Hepatocyte (in vitro differentiated cells): ENCODE results near the gene PCBD1. TPM values are rescaled to one million over a fixed set of nuclear protein-coding genes. Genes with fewer than 3 reads are reported as not detected.

Source experiments
- DNase-seq: peaks from one replicate; pipeline ENCODE4 v3.0.0-alpha.2; 2016; ENCODE audit warnings: low spot score
- H2AFZ ChIP-seq: fragments of 200-600 bp; sonication (generic); 2 replicates; pipeline ENCODE4 v1.6.0; 2016; ENCODE audit warnings: antibody characterized with exemption, mild to moderate bottlenecking
- H3K27ac ChIP-seq: fragments of 200-600 bp; sonication (generic); 2 replicates; pipeline ENCODE4 v1.5.1; 2016; ENCODE audit warnings: mild to moderate bottlenecking
- H3K27me3 ChIP-seq: fragments of 200-600 bp; sonication (generic); 2 replicates; pipeline ENCODE4 v1.6.1; 2016
- H3K36me3 ChIP-seq: fragments of 200-600 bp; sonication (generic); replicated peaks from 2 replicates; pipeline ENCODE4 v1.5.1; 2016; ENCODE audit warnings: low read depth; ENCODE audit not compliant: insufficient read depth
- H3K4me1 ChIP-seq: fragments of 200-600 bp; sonication (generic); 2 replicates; pipeline ENCODE4 v1.5.1; 2016; ENCODE audit warnings: mild to moderate bottlenecking, moderate library complexity; ENCODE audit not compliant: insufficient read depth
- H3K4me2 ChIP-seq: fragments of 200-600 bp; sonication (generic); 2 replicates; pipeline ENCODE4 v1.6.0; 2016
- H3K4me3 ChIP-seq: fragments of 200-600 bp; sonication (generic); 2 replicates; pipeline ENCODE4 v1.5.1; 2016; ENCODE audit warnings: mild to moderate bottlenecking
- H3K79me2 ChIP-seq: fragments of 200-600 bp; sonication (generic); 2 replicates; pipeline ENCODE4 v1.6.0; 2017; ENCODE audit warnings: mild to moderate bottlenecking
- H3K9me2 ChIP-seq: fragments of 200-600 bp; sonication (generic); replicated peaks from 2 replicates; pipeline ENCODE4 v1.6.0; 2017; ENCODE audit warnings: mild to moderate bottlenecking; ENCODE audit not compliant: insufficient read depth
- H3K9me3 ChIP-seq: fragments of 200-600 bp; sonication (generic); 2 replicates; pipeline ENCODE4 v1.5.1; 2016; ENCODE audit warnings: low read depth, mild to moderate bottlenecking
- H4K20me1 ChIP-seq: fragments of 200-600 bp; sonication (generic); 2 replicates; pipeline ENCODE4 v1.6.0; 2016; ENCODE audit warnings: mild to moderate bottlenecking; ENCODE audit not compliant: insufficient read depth, poor library complexity, severe bottlenecking
- EZH2 ChIP-seq: fragments of 200-600 bp; sonication (generic); IDR thresholded peaks from 2 replicates; pipeline ENCODE4 v1.6.1; 2016; ENCODE audit warnings: antibody characterized with exemption, mild to moderate bottlenecking, borderline replicate concordance
- EZH2phosphoT487 ChIP-seq: fragments of 200-600 bp; sonication (generic); IDR thresholded peaks from one replicate; pipeline ENCODE4 v1.6.1; 2018; ENCODE audit warnings: antibody characterized with exemption, mild to moderate bottlenecking, low read depth, moderate library complexity; ENCODE audit not compliant: unreplicated experiment, severe bottlenecking
- WGBS: methylation state at CpG from one replicate; pipeline ENCODE4 v1.1.6; 2016; ENCODE audit warnings: low lambda C conversion rate; ENCODE audit errors: missing lambda C conversion rate; 5-methylcytosine and 5-hydroxymethylcytosine counted together
- polyA plus RNA-seq: library from polyadenylated mRNA; unstranded; fragments of >200 nt; fragmentation: Nextera tagmentation; extraction: Ambion mirVana; gene quantifications from 2 replicates; pipeline ENCODE4 v1.2.1, GENCODE V29; 2016
- total RNA-seq: library from RNA; depleted of rRNA; stranded (reverse); fragments of >200 nt; gene quantifications from 2 replicates; pipeline ENCODE4 v1.2.3, GENCODE V29; 2014
- TF ChIP-seq, protein P1 (sequence below): fragments of 200-600 bp; sonication (generic); IDR thresholded peaks from 2 replicates; pipeline ENCODE4 v1.5.1; 2016; ENCODE audit warnings: antibody characterized with exemption, mild to moderate bottlenecking; ENCODE audit not compliant: poor library complexity

The PCBD1 gene
- total and polyA plus RNA-seq, 2 experiments from 2014 or later: 81.5 to 122 TPM

DNA sequence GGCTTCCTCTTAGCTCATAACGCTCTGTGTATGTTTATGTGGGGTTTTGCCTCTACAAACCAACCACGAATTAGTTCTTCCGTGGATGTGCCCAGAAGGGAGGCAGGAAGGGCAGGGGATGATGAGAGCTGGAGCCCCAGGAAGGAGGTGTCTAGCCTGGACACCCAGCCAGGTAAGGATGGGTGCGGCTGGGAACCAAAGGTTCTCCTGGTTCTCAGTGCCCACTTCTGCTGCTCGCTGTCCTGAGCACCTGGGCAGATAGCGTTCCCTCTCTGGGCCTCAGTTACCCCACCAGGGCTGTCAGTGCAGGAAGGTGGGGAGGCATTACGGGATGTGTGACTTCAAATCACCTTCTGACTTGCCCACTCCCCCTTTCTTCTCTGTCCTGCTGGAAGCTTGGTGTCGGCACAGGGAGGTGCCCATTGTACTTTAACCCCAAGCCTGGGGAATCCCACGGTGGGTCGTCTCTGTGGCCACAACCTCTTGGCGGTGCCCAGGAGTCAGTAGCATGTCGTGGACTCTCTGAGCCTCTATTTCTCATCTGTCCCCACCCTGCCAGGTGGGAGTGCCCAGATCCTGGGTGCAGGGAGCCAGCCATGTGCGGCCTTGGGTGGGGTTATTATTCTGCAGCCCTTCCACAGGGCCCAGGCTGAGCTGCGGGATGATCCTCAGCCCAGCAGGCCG, 18.7 kb upstream of the PCBD1 start:
- no peak for TF ChIP-seq EZH2phosphoT487
- TF ChIP-seq, protein P1, sequence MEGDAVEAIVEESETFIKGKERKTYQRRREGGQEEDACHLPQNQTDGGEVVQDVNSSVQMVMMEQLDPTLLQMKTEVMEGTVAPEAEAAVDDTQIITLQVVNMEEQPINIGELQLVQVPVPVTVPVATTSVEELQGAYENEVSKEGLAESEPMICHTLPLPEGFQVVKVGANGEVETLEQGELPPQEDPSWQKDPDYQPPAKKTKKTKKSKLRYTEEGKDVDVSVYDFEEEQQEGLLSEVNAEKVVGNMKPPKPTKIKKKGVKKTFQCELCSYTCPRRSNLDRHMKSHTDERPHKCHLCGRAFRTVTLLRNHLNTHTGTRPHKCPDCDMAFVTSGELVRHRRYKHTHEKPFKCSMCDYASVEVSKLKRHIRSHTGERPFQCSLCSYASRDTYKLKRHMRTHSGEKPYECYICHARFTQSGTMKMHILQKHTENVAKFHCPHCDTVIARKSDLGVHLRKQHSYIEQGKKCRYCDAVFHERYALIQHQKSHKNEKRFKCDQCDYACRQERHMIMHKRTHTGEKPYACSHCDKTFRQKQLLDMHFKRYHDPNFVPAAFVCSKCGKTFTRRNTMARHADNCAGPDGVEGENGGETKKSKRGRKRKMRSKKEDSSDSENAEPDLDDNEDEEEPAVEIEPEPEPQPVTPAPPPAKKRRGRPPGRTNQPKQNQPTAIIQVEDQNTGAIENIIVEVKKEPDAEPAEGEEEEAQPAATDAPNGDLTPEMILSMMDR: no peak
- TF ChIP-seq EZH2: no peak
- WGBS: 79% methylated on average over 14 of the region's 15 CpGs
- H3K27ac ChIP-seq: no peak overlapping the region
- no peaks in the 10 kb centered on the region for H3K9me2 ChIP-seq
- H2AFZ ChIP-seq: no peak overlapping the region
- DNase-seq: no peak
- H3K79me2 ChIP-seq: no peaks in the 10 kb centered on the region
- H3K27me3 ChIP-seq: no peaks in the 10 kb centered on the region
- H3K9me3 ChIP-seq: no peaks in the 10 kb centered on the region
- H3K4me1 ChIP-seq: no peaks in the 10 kb centered on the region
- no peaks in the 10 kb centered on the region for H4K20me1 ChIP-seq
- H3K4me2 ChIP-seq: no peak overlapping the region
- H3K36me3 ChIP-seq: no peaks in the 10 kb centered on the region
- H3K4me3 ChIP-seq: no peak overlapping the region

DNA sequence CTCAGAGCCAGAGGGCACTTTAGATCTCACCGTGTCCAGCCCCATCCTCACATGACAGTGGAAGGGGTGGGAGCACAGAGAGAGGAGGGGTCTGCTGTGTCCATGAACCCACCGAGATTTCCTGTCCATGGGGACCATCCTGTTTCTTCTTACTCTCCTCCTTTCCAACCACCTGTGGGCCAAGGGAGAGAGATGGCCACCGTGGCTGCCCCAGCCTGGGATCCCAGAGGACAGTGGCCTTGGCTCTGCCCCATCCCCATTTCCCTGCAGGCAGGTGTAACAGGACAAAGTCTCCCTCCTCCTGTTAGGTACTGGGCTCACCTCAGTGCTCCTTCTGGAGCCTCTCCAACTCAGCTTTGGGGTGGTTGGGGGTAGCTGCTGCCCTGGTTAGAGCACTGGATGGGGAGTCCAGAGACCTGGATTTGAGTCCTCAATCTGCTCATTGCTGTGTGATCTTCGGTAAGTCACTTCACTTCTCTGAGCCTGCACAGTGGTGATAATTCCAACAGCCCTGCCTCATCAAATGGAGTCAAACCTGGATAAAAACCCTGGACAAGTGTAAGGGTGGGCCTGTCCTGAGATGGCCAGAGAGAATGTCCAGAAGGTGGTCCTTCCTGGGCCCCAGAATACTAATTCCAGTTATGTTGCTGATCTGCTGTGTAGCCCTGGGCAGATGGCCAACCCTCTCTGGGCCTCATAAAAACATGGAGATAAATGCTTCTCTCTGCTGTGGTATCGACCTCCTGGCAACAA, 17.8 kb upstream of the PCBD1 start:
- H3K36me3 ChIP-seq: no peaks in the 10 kb centered on the region
- no peaks in the 10 kb centered on the region for H3K27me3 ChIP-seq
- no peaks in the 10 kb centered on the region for H4K20me1 ChIP-seq
- H3K9me2 ChIP-seq: no peaks in the 10 kb centered on the region
- H3K4me3 ChIP-seq: no peak overlapping the region
- TF ChIP-seq EZH2 (no peak), EZH2phosphoT487 (no peak)
- TF ChIP-seq, protein P1: no peak
- no peaks in the 10 kb centered on the region for H3K9me3 ChIP-seq
- DNase-seq: no peak
- WGBS: 77% methylated on average over 5 of the region's 5 CpGs
- no peaks in the 10 kb centered on the region for H3K79me2 ChIP-seq
- no peak overlapping the region for H2AFZ ChIP-seq
- H3K27ac ChIP-seq: no peak overlapping the region
- H3K4me1 ChIP-seq: no peaks in the 10 kb centered on the region
- H3K4me2 ChIP-seq: no peak overlapping the region

DNA sequence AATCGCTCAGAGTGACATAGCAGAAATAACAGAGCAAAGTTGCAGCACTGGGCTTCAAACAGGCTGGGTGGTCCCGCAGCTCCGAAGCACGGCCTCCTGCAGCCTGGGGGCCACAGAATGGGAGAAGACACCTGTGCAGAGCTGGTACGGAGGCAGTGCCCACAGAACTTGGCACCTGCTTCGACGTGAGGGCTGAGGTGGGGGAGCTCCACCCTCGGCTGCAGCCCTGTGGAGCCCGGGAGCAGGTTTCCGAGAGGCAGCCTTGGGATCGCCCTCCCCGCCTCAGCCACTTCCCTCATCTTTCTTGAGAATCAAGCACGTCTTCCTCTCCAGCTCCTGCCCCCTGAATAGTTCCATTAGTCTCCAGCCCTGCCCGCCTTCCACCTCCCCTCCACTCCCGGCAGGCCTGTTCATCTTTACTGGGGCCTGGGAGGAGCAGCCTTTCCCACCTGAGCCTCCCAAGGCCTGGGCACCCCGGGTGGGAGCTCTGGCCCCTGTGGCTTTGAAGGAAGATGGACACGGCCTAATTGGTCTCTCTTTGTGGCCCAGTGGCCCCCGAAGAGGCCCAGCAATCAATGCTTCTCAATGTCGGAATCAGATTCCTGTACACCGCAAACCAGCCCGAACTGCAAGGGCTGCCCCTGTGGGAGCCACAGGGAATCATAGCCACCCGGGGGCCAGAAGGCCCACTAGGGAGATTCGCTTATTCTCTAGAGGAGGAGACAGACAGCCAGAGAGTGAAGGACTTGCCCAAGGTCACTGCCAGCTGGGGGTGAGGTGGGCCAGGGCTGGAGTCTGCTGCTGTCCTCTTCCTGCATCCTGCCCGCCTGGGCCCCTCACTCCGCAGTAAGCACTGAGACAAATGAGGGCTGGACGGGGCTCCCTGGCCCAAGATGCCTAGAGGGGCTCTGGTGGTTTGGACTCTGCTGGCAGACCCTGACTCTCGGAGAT, 17.0 kb upstream of the PCBD1 start:
- Histone ChIP-seq H4K20me1 (no peaks in the 10 kb centered on the region), H3K79me2 (no peaks in the 10 kb centered on the region), H3K36me3 (no peaks in the 10 kb centered on the region), H3K4me2 (no peak overlapping the region), H3K4me1 (no peaks in the 10 kb centered on the region), H3K9me2 (no peaks in the 10 kb centered on the region), H3K9me3 (no peaks in the 10 kb centered on the region), H3K27ac (no peak overlapping the region), H3K4me3 (no peak overlapping the region), H2AFZ (no peak overlapping the region), H3K27me3 (no peaks in the 10 kb centered on the region)
- 82% methylated on average over 27 of the region's 27 CpGs for WGBS
- no peak for DNase-seq
- TF ChIP-seq EZH2phosphoT487 (no peak), EZH2 (no peak)
- TF ChIP-seq, protein P1: no peak
